CD4-positive, CD25-positive, alpha-beta regulatory T cell (primary cell): Measurements from ENCODE around the gene SMIM3. TPM values are rescaled to one million over a fixed set of nuclear protein-coding genes. Genes with fewer than 3 reads are reported as not detected.
A peak's percentile ranks its signal among the peaks of the same experiment; 100 is the strongest.

Experiments
- ATAC-seq, 2 donors: fragments of 150-1000 bp; cut with Tn5 transposase; one replicate each; pipeline ENCODE4 v1.10.0; 2021; ENCODE audit warnings: low read depth in 2 of 2, moderate number of reproducible peaks in 2 of 2, moderate library complexity in 1 of 2
- DNase-seq, 3 donors: peaks; one replicate each; pipeline versions ENCODE4 v3.0.0 to v3.0.0-alpha.2; 2012 to 2022; ENCODE audit warnings: mixed read lengths in 1 of 3
- H3K27ac ChIP-seq: one replicate; pipeline ENCODE4 v1.7.0; 2013; ENCODE audit warnings: mild to moderate bottlenecking, low read length; ENCODE audit not compliant: insufficient read depth, poor library complexity, severe bottlenecking
- H3K27me3 ChIP-seq: one replicate; pipeline ENCODE4 v1.7.0; 2013; ENCODE audit warnings: low read length; ENCODE audit not compliant: control insufficient read depth, insufficient read depth
- H3K36me3 ChIP-seq: one replicate; pipeline ENCODE4 v1.7.0; 2013; ENCODE audit warnings: mild to moderate bottlenecking, low read length, moderate library complexity; ENCODE audit not compliant: control insufficient read depth, insufficient read depth
- H3K4me1 ChIP-seq: 2 replicates; pipeline ENCODE4 v1.7.0; 2013; ENCODE audit warnings: mild to moderate bottlenecking, low read length; ENCODE audit not compliant: insufficient read depth, control insufficient read depth, poor library complexity, severe bottlenecking
- H3K4me3 ChIP-seq: one replicate; pipeline ENCODE4 v1.7.0; 2013; ENCODE audit warnings: low read depth, mild to moderate bottlenecking, low read length, moderate library complexity
- H3K9me3 ChIP-seq, 2 experiments: 1 replicate in 1 of 2; 2 replicates in 1 of 2; pipeline ENCODE4 v1.7.0; 2013; ENCODE audit warnings: low read length in 2 of 2, mild to moderate bottlenecking in 1 of 2, moderate library complexity in 1 of 2; ENCODE audit not compliant: control insufficient read depth in 2 of 2
- H3K27ac Mint-ChIP-seq, 3 donors: one replicate each; pipeline ENCODE4 v1.8.0; 2020 to 2022; ENCODE audit warnings: mild to moderate bottlenecking in 3 of 3, mixed read lengths in 3 of 3, moderate library complexity in 2 of 3
- H3K27me3 Mint-ChIP-seq: one replicate; pipeline ENCODE4 v1.8.0; 2022; ENCODE audit warnings: mild to moderate bottlenecking, mixed read lengths
- H3K36me3 Mint-ChIP-seq: one replicate; pipeline ENCODE4 v1.8.0; 2020; ENCODE audit warnings: mixed read lengths
- H3K4me1 Mint-ChIP-seq, 4 donors: one replicate each; pipeline ENCODE4 v1.8.0; 2020 to 2022; ENCODE audit warnings: mixed read lengths in 4 of 4, mild to moderate bottlenecking in 1 of 4
- H3K4me3 Mint-ChIP-seq, 4 donors: one replicate each; pipeline ENCODE4 v1.8.0; 2020 to 2022; ENCODE audit warnings: mild to moderate bottlenecking in 4 of 4, mixed read lengths in 4 of 4, moderate library complexity in 3 of 4
- H3K9me3 Mint-ChIP-seq, 7 donors: one replicate each; pipeline ENCODE4 v1.8.0; 2020 to 2022; ENCODE audit warnings: mixed read lengths in 7 of 7, mild to moderate bottlenecking in 3 of 7, moderate library complexity in 2 of 7
- polyA plus RNA-seq, 4 donors: library from polyadenylated mRNA; unstranded; fragments of 300-500 nt; fragmentation: Illumina TruSeq; gene quantifications; one replicate each; pipeline ENCODE4 v1.2.3, GENCODE V29; 2021
- total RNA-seq: library from RNA; stranded (reverse); gene quantifications from one replicate; pipeline ENCODE4 v1.2.3, GENCODE V29; 2022

SMIM3 gene
- total and polyA plus RNA-seq, 5 donors from 2014 or later = 3.7 to 12.2 (median 5.5) TPM

- no peak overlapping the region for H3K4me3 ChIP-seq
- H3K4me3 Mint-ChIP-seq = peak overlapping the region; percentile 4 to 71 (median 39)
- H3K27ac ChIP-seq = no peak overlapping the region
- no peaks in the 10 kb centered on the region for H3K9me3 ChIP-seq
- H3K27ac Mint-ChIP-seq = peak overlapping the region in 2 of 3 donors; percentile 65 to 91
- H3K27me3 ChIP-seq = no peaks in the 10 kb centered on the region
- H3K36me3 ChIP-seq = no peaks in the 10 kb centered on the region
- ATAC-seq (no peak), DNase-seq (no peak)
- H3K4me1 ChIP-seq = peaks cover 39% of the 10 kb centered on the region
- peaks cover 26 to 71% (median 36%) of the 10 kb centered on the region in 4 donors for H3K4me1 Mint-ChIP-seq
- peaks cover 11% of the 10 kb centered on the region for H3K27me3 Mint-ChIP-seq
- no peaks in the 10 kb centered on the region for H3K9me3 Mint-ChIP-seq
- H3K36me3 Mint-ChIP-seq = no peaks in the 10 kb centered on the region
Measured at GRCh38 chr5:150780816-150781221, 2.3 kb downstream of the SMIM3 start.

GRCh38 chr5:150781706-150782614 is 3.4 kb downstream of the SMIM3 start:
- no peaks in the 10 kb centered on the region for H3K36me3 ChIP-seq
- ATAC-seq (no peak), DNase-seq (no peak)
- H3K4me1 ChIP-seq = peaks cover 39% of the 10 kb centered on the region
- Mint-ChIP-seq H3K27ac (peak overlapping the region; percentile 6 to 91 (median 75)), H3K4me3 (peak overlapping the region in 3 of 4 donors; percentile 27 to 38 (median 36)), H3K9me3 (no peaks in the 10 kb centered on the region), H3K27me3 (peaks cover 8% of the 10 kb centered on the region), H3K4me1 (peaks cover 26 to 73% (median 40%) of the 10 kb centered on the region in 4 donors), H3K36me3 (no peaks in the 10 kb centered on the region)
- H3K9me3 ChIP-seq = no peaks in the 10 kb centered on the region
- no peak overlapping the region for H3K27ac ChIP-seq
- H3K27me3 ChIP-seq = no peaks in the 10 kb centered on the region
- H3K4me3 ChIP-seq = no peak overlapping the region

DNA sequence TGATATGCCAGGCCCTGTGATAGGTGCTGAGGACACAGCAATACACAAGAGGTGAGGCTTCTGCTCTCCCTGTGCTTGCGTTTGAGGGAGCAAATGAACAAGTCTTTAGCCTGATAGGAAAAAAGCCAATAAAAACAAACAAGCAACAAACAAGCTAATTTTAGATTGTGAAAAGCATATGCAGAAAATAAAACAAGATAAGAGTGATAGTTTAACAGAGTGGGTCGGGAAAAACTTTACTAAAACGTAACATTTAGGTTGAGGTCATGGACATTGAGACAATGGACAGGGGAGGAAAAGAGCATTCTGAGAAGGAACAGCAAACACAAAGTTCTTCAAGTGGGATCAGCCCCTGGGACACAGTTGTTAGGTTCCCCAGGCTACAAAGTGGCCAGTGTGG is 4.3 kb downstream of the SMIM3 start:
- Mint-ChIP-seq H3K36me3 (no peaks in the 10 kb centered on the region), H3K27ac (peak overlapping the region; percentile 91 to 96 (median 95)), H3K27me3 (peaks cover 1% of the 10 kb centered on the region), H3K4me3 (peak overlapping the region; percentile 49 to 82 (median 76)), H3K9me3 (no peaks in the 10 kb centered on the region), H3K4me1 (peaks cover 26 to 70% (median 39%) of the 10 kb centered on the region in 4 donors)
- DNase-seq = no peak
- H3K27ac ChIP-seq = peak overlapping the region; percentile 73
- H3K9me3 ChIP-seq = no peaks in the 10 kb centered on the region
- no peaks in the 10 kb centered on the region for H3K27me3 ChIP-seq
- no peak for ATAC-seq
- H3K4me3 ChIP-seq = peak overlapping the region; percentile 64
- no peaks in the 10 kb centered on the region for H3K36me3 ChIP-seq
- peaks cover 39% of the 10 kb centered on the region for H3K4me1 ChIP-seq

GRCh38 chr5:150783422-150783928 is 4.9 kb downstream of the SMIM3 start:
- DNase-seq = peak; percentile 34 to 89 (median 79)
- H3K4me1 Mint-ChIP-seq = peaks cover 26 to 64% (median 39%) of the 10 kb centered on the region in 4 donors
- peak overlapping the region; percentile 91 to 96 (median 95) for H3K27ac Mint-ChIP-seq
- peak overlapping the region; percentile 78 to 85 (median 82) for H3K4me3 Mint-ChIP-seq
- Histone ChIP-seq H3K36me3 (no peaks in the 10 kb centered on the region), H3K4me1 (peaks cover 34% of the 10 kb centered on the region), H3K27me3 (no peaks in the 10 kb centered on the region), H3K4me3 (peak overlapping the region; percentile 64), H3K27ac (peak overlapping the region; percentile 73), H3K9me3 (no peaks in the 10 kb centered on the region)
- H3K9me3 Mint-ChIP-seq = no peaks in the 10 kb centered on the region
- no peaks in the 10 kb centered on the region for H3K27me3 Mint-ChIP-seq
- no peaks in the 10 kb centered on the region for H3K36me3 Mint-ChIP-seq
- peak; percentile 92 for ATAC-seq

GRCh38 chr5:150785950-150786349 is 7.4 kb downstream of the SMIM3 start:
- DNase-seq (no peak), ATAC-seq (no peak)
- Histone ChIP-seq H3K9me3 (no peaks in the 10 kb centered on the region), H3K27ac (no peak overlapping the region), H3K27me3 (no peaks in the 10 kb centered on the region), H3K36me3 (no peaks in the 10 kb centered on the region), H3K4me3 (no peak overlapping the region), H3K4me1 (peaks cover 35% of the 10 kb centered on the region)
- no peaks in the 10 kb centered on the region for H3K9me3 Mint-ChIP-seq
- H3K4me1 Mint-ChIP-seq = peaks cover 28 to 63% (median 44%) of the 10 kb centered on the region in 4 donors
- H3K4me3 Mint-ChIP-seq = no peak overlapping the region
- no peaks in the 10 kb centered on the region for H3K36me3 Mint-ChIP-seq
- peak overlapping the region in 2 of 3 donors; percentile 30 to 60 for H3K27ac Mint-ChIP-seq
- H3K27me3 Mint-ChIP-seq = no peaks in the 10 kb centered on the region

- no peaks in the 10 kb centered on the region for H3K36me3 ChIP-seq
- no peak overlapping the region for H3K27ac ChIP-seq
- no peak overlapping the region for H3K4me3 ChIP-seq
- Mint-ChIP-seq H3K36me3 (no peaks in the 10 kb centered on the region), H3K4me1 (peaks cover 27 to 54% (median 39%) of the 10 kb centered on the region in 4 donors), H3K27me3 (no peaks in the 10 kb centered on the region), H3K27ac (peak overlapping the region; percentile 13 to 52 (median 44)), H3K4me3 (no peak overlapping the region), H3K9me3 (no peaks in the 10 kb centered on the region)
- ATAC-seq (no peak), DNase-seq (no peak)
- no peaks in the 10 kb centered on the region for H3K27me3 ChIP-seq
- H3K9me3 ChIP-seq = no peaks in the 10 kb centered on the region
- peaks cover 35% of the 10 kb centered on the region for H3K4me1 ChIP-seq
Measured at GRCh38 chr5:150786876-150787275, 8.3 kb downstream of the SMIM3 start.

- Mint-ChIP-seq H3K4me1 (peaks cover 24 to 46% (median 34%) of the 10 kb centered on the region in 4 donors), H3K9me3 (no peaks in the 10 kb centered on the region), H3K27me3 (no peaks in the 10 kb centered on the region), H3K4me3 (no peak overlapping the region), H3K27ac (no peak overlapping the region), H3K36me3 (no peaks in the 10 kb centered on the region)
- H3K27ac ChIP-seq = no peak overlapping the region
- no peaks in the 10 kb centered on the region for H3K27me3 ChIP-seq
- DNase-seq = no peak
- no peaks in the 10 kb centered on the region for H3K36me3 ChIP-seq
- H3K9me3 ChIP-seq = no peaks in the 10 kb centered on the region
- no peak for ATAC-seq
- no peak overlapping the region for H3K4me3 ChIP-seq
- H3K4me1 ChIP-seq = peaks cover 31% of the 10 kb centered on the region
Measured at GRCh38 chr5:150787656-150788055, 9.1 kb downstream of the SMIM3 start.
